ENCODE results near the gene ELAVL1.
"Not testable (repeated sequence)": the region's sequence is repeated elsewhere in the genome, so short reads cannot be mapped to it uniquely, and the experiment has no call there.

The ELAVL1 gene

GRCh38 chr19:7931221-7932061, 74.0 kb downstream of the ELAVL1 start:
- H3K27me3 ChIP-seq, result no peaks in the 10 kb centered on the region
- no peak for TF ChIP-seq Cebpa-rat (IDR thresholded peaks at IDR 0.05)
- no peak overlapping the region for H3K4me3 ChIP-seq
- H3K9ac ChIP-seq, result peak overlapping the region; percentile 49; the same call in 1 of the 2 replicates
- peaks cover 73% of the 10 kb centered on the region for H3K36me3 ChIP-seq
- H3K27ac ChIP-seq, result peak overlapping the region; percentile 59; the same call in 1 of the 2 replicates
- no peaks in the 10 kb centered on the region for H3K9me3 ChIP-seq
- H3K4me1 ChIP-seq, result peaks cover 32% of the 10 kb centered on the region
- H4K20me1 ChIP-seq, result peaks cover 87% of the 10 kb centered on the region
- peak overlapping the region; percentile 49 for H3K4me2 ChIP-seq

GRCh38 chr19:7930765-7931164, 74.7 kb downstream of the ELAVL1 start:
- peaks cover 36% of the 10 kb centered on the region for H3K4me1 ChIP-seq
- peaks cover 84% of the 10 kb centered on the region for H4K20me1 ChIP-seq
- H3K4me3 ChIP-seq, result no peak overlapping the region
- no peaks in the 10 kb centered on the region for H3K27me3 ChIP-seq
- H3K4me2 ChIP-seq, result peak overlapping the region; percentile 49
- peaks cover 67% of the 10 kb centered on the region for H3K36me3 ChIP-seq
- TF ChIP-seq Cebpa-rat (IDR thresholded peaks at IDR 0.05), result no peak
- H3K9ac ChIP-seq, result peak overlapping the region; percentile 49; the same call in 1 of the 2 replicates
- peak overlapping the region; percentile 59; the same call in 1 of the 2 replicates for H3K27ac ChIP-seq
- no peaks in the 10 kb centered on the region for H3K9me3 ChIP-seq

DNA sequence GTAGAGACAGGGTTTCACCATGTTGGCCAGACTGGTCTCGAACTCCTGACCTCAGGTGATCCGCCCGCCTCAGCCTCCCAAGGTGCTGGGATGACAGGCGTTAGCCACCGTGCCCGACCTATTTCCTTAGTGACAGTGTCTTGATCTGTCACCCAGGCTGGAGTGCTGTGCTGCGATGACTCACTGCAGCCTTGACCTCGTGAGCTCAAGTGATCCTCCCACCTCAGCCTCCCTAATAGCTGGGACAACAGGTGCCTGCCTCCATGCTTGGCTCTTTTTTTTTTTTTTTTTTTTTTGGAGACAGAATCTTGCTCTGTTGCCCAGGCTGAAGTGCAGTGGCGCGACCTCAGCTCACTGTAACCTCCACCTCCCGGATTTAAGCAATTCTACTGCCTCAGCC, 75.4 kb downstream of the ELAVL1 start:
- H3K4me2 ChIP-seq, result peak overlapping the region; percentile 49
- not testable (repeated sequence) for H3K4me3 ChIP-seq, H3K27me3 ChIP-seq, H3K27ac ChIP-seq, H3K9ac ChIP-seq, H3K9me3 ChIP-seq
- H4K20me1 ChIP-seq, result peaks cover 79% of the 10 kb centered on the region
- peaks cover 59% of the 10 kb centered on the region for H3K36me3 ChIP-seq
- H3K4me1 ChIP-seq, result peaks cover 36% of the 10 kb centered on the region

GRCh38 chr19:7928741-7929701, 76.4 kb downstream of the ELAVL1 start:
- Histone ChIP-seq H3K27ac (no peak overlapping the region), H3K9me3 (no peaks in the 10 kb centered on the region), H3K9ac (no peak overlapping the region), H4K20me1 (peaks cover 77% of the 10 kb centered on the region), H3K4me2 (peak overlapping the region; percentile 49), H3K4me1 (peaks cover 47% of the 10 kb centered on the region), H3K27me3 (no peaks in the 10 kb centered on the region), H3K4me3 (no peak overlapping the region), H3K36me3 (peaks cover 49% of the 10 kb centered on the region)
- TF ChIP-seq Cebpa-rat (IDR thresholded peaks at IDR 0.05), result no peak

GRCh38 chr19:7928334-7928706, 77.1 kb downstream of the ELAVL1 start:
- Histone ChIP-seq H3K4me3 (no peak overlapping the region), H3K4me1 (peaks cover 54% of the 10 kb centered on the region), H4K20me1 (peaks cover 79% of the 10 kb centered on the region), H3K27ac (no peak overlapping the region), H3K9me3 (no peaks in the 10 kb centered on the region), H3K27me3 (no peaks in the 10 kb centered on the region), H3K4me2 (no peak overlapping the region), H3K9ac (no peak overlapping the region), H3K36me3 (peaks cover 43% of the 10 kb centered on the region)
- TF ChIP-seq Cebpa-rat (IDR thresholded peaks at IDR 0.05), result no peak

DNA sequence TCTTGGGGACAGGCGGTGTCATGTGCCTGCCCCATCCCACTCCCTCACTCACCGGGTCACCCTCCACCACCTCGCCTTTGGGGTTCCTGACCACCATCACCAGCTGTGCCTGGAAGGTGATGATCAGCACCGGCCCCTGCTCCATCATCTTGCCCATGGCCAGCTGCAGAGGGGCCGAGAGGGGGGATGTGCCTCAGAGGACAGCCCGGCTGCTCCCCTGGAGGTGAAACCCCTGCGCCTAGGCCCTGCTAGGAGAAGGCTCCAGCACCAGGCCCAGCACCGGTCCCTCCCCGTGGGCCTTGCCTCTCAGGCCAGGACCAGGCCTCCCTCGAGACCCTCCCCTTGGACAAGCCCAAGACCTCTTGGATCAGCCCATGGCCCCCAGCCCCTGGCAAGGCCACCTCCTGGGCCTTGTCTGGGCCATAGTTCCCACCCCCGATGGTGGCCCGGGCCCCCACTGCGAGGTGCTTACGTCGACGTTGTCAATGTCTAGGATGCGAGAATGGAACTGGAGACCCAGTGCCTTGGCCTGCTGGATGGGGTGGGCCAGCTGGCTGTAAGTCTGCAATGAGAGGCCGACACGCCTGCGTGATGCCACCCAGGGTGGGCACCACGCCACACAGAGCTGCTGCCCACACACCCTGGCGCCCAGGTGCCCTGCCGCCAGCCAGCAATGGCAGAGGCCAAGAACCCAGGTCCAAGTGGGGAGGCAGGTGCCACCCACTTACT, 77.7 kb downstream of the ELAVL1 start:
- Histone ChIP-seq H3K4me2 (no peak overlapping the region), H3K36me3 (peaks cover 43% of the 10 kb centered on the region), H3K9me3 (no peaks in the 10 kb centered on the region), H3K4me3 (no peak overlapping the region), H3K27me3 (no peaks in the 10 kb centered on the region), H3K4me1 (peaks cover 57% of the 10 kb centered on the region), H3K27ac (no peak overlapping the region), H3K9ac (no peak overlapping the region), H4K20me1 (peaks cover 81% of the 10 kb centered on the region)
- TF ChIP-seq Cebpa-rat (IDR thresholded peaks at IDR 0.05), result no peak

GRCh38 chr19:7926727-7927604, 78.5 kb downstream of the ELAVL1 start:
- Histone ChIP-seq H3K9ac (no peak overlapping the region), H3K36me3 (peaks cover 43% of the 10 kb centered on the region), H3K27ac (no peak overlapping the region), H3K4me1 (peaks cover 58% of the 10 kb centered on the region), H3K9me3 (no peaks in the 10 kb centered on the region), H3K4me2 (peak overlapping the region; percentile 88; the same call in 1 of the 2 replicates), H3K4me3 (no peak overlapping the region), H4K20me1 (peaks cover 82% of the 10 kb centered on the region), H3K27me3 (no peaks in the 10 kb centered on the region)
- TF ChIP-seq Cebpa-rat (IDR thresholded peaks at IDR 0.05), result no peak

- no peaks in the 10 kb centered on the region for H3K9me3 ChIP-seq
- peaks cover 40% of the 10 kb centered on the region for H3K36me3 ChIP-seq
- H3K27me3 ChIP-seq, result no peaks in the 10 kb centered on the region
- H3K4me1 ChIP-seq, result peaks cover 59% of the 10 kb centered on the region
- no peak for TF ChIP-seq Cebpa-rat (IDR thresholded peaks at IDR 0.05)
- H3K9ac ChIP-seq, result peak within 1 kb of the TSS; percentile 71
- H4K20me1 ChIP-seq, result peaks cover 82% of the 10 kb centered on the region
- H3K4me2 ChIP-seq, result peak within 1 kb of the TSS; percentile 97
- H3K4me3 ChIP-seq, result peak within 1 kb of the TSS; percentile 70
- H3K27ac ChIP-seq, result peak within 1 kb of the TSS; percentile 63; the same call in 1 of the 2 replicates
Observed at GRCh38 chr19:7926021-7926726, 79.3 kb downstream of the ELAVL1 start, which contains the start of gene CTXN1. CTXN1 (minus strand) TSS chr19:7926135; CDS start chr19:7925538, 597 bp downstream.

Data from BLaER1 (cell line).